GM12865 (cell line): ENCODE measurements around the gene ALDH6A1.
A peak's percentile ranks its signal among the peaks of the same experiment; 100 is the strongest.

Experiments used
- DNase-seq: peaks from one replicate; pipeline ENCODE4 v3.0.0; 2010; ENCODE audit warnings: low read depth
- H3K4me3 ChIP-seq: 2 replicates; pipeline ENCODE4 v1.5.1; 2011; ENCODE audit warnings: mild to moderate bottlenecking, low read depth, low read length, control low read depth
- TF ChIP-seq, protein P1 (sequence below): IDR thresholded peaks from 2 replicates; pipeline ENCODE4 v1.5.1; 2011; ENCODE audit warnings: low read length, control low read depth, low read depth, inconsistent platforms; ENCODE audit not compliant: insufficient read depth; ENCODE audit errors: missing control alignments

ALDH6A1 gene

DNA sequence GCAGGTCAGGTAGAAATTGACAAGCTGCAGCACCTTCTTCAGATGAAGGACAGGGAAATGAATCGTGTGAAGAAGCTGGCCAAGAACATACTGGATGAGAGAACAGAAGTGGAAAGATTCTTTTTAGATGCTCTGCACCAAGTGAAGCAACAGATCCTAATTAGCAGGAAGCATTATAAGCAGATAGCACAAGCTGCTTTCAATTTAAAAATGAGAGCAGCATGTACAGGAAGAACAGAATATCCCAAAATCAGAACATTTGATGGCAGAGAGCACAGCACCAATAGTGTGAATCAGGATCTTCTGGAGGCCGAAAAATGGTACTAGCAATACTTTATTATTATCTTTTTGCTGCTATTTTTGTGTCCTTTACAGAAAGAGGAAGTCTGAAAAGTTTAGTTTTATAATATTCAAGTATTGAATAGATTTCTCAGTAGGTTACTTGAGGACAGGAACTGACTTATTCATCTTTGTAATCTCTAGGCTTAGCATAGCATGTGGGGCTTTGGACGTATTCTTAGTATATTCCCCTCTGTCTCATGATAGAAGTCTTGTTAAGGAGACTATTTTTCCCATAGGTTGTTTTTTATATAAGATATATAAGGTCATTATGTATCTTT, 34.3 kb downstream of the ALDH6A1 start:
- DNase-seq, result no peak
- TF ChIP-seq, protein P1, sequence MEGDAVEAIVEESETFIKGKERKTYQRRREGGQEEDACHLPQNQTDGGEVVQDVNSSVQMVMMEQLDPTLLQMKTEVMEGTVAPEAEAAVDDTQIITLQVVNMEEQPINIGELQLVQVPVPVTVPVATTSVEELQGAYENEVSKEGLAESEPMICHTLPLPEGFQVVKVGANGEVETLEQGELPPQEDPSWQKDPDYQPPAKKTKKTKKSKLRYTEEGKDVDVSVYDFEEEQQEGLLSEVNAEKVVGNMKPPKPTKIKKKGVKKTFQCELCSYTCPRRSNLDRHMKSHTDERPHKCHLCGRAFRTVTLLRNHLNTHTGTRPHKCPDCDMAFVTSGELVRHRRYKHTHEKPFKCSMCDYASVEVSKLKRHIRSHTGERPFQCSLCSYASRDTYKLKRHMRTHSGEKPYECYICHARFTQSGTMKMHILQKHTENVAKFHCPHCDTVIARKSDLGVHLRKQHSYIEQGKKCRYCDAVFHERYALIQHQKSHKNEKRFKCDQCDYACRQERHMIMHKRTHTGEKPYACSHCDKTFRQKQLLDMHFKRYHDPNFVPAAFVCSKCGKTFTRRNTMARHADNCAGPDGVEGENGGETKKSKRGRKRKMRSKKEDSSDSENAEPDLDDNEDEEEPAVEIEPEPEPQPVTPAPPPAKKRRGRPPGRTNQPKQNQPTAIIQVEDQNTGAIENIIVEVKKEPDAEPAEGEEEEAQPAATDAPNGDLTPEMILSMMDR, result no peak
- H3K4me3 ChIP-seq, result no peak overlapping the region

DNA sequence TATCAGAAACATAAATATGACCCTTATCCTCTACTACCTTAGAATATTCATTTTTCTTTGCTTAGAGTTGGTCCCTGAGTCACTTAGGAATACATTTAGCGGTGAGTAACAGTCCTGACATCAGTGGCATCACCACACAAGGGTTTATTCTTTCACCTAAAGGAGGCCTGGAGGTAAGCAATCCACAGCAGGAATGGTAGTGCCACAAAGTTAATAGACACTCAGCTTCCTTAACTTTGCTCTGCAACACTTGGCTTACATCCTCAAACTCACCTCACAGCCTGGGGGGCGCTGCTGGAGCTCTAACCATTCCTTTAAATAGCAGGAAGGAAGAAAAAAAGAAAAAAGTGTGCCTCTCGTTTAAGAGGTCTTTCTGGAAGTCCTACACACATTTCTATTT, 36.0 kb downstream of the ALDH6A1 start:
- DNase-seq, result no peak
- TF ChIP-seq, protein P1, result no peak
- H3K4me3 ChIP-seq, result no peak overlapping the region

DNA sequence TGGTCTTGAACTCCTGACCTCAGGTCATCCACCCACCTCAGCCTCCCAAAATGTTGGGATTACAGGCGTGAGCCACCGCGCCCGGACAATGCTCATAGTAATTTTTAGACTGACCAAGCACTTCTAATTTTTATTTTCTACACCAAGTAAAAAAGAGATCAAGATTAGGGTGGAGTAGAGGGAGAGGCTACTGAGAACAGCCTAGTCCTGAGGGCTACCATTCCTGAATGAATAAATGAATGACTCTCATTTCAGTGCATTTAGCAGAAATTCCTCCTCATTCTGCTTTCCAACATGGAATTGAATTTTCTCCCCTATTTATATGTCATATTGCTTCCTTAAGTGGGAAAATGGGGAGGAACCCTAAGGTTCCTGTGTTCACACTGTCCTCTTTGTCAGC, 38.7 kb downstream of the ALDH6A1 start:
- TF ChIP-seq, protein P1, result no peak
- H3K4me3 ChIP-seq, result no peak overlapping the region

DNA sequence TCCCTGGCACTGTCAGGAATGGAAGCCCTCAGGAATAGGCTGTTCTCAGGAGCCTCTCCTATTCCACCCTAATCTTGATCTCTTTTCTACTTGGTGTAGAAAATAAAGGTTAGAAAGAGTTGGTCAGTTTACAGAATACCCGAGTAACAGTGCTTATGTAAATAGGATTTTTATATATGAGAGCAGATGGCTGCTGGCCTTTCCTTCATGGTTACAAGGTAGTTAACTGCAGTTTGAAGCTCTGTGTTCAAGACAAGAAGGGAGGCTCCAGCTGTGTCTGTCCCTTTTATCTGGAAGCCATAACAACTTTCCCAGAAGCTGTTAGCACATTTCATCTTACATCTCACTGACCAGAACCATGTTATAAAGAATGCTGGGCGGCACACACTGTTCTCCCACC, 42.0 kb downstream of the ALDH6A1 start:
- no peak overlapping the region for H3K4me3 ChIP-seq

More for the DNA sequence above, 38.7 kb downstream of the ALDH6A1 start:
- no peak for DNase-seq

DNA sequence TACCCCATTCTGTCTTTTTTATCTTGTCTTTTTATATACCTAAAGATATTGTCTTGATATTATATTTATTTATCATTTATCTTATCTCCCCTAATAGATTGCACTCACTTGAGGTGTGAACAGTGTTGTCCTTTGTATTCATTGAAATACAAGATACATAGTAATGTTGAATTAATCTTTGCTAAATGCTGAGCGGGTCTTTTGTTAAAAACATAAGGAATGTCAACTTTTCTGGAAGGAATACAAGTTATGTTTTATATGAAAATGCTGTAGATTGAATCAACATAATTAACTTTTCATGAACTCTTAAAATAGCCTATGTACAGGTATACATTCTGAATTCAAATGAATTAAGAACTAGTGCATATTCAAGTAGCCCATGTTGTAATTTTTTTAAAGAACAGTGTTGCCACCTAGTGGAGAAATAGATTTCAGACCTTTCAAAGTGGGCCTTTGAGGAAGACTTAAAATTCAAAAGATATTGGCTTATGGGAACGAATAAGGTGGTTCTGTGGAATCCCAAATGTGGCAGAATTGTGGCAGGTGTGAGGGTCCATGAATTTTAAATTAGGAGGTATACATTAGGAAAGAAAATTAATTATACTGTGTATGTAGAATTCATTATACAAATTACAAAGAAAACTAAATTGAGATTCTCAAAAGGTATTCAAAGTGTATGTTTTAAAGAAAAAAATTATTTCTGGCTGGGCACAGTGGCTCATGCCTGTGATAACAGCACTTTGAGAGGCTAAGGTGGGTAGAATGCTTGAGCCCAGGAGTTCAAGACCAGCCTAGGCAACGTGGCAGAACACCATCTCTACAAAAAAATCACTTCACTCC, 46.0 kb downstream of the ALDH6A1 start:
- no peak overlapping the region for H3K4me3 ChIP-seq
- peak; percentile 64 for DNase-seq
- TF ChIP-seq, protein P1, result peak; percentile 55

More for the DNA sequence above, 42.0 kb downstream of the ALDH6A1 start:
- no peak for DNase-seq
- TF ChIP-seq, protein P1, result no peak

DNA sequence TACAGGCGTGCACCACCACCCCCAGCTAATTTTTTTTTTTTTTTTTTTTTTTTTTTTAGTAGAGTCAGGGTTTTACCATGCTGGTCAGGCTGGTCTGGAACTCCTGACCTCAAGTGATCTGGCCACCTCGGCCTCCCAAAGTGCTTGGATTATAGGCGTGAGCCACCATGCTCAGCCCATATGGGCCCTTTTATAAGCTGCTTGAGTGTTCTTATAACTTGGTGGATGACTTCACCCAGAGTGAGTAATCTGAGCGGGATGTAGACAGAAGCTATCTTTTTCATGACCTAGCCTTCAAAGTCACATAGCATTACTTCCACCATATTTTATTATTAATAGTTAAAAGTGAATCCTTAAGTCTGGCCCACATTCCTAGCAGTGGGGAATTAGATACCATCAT, 48.7 kb downstream of the ALDH6A1 start:
- H3K4me3 ChIP-seq, result no peak overlapping the region
- no peak for DNase-seq
- TF ChIP-seq, protein P1, result no peak
